Measurements from ENCODE around the gene CST11.
A peak's percentile ranks its signal among the peaks of the same experiment; 100 is the strongest.

CST11 gene

GRCh38 chr20:23453549-23454543, 1.2 kb upstream of the CST11 start:
- no peak for DNase-seq

DNA sequence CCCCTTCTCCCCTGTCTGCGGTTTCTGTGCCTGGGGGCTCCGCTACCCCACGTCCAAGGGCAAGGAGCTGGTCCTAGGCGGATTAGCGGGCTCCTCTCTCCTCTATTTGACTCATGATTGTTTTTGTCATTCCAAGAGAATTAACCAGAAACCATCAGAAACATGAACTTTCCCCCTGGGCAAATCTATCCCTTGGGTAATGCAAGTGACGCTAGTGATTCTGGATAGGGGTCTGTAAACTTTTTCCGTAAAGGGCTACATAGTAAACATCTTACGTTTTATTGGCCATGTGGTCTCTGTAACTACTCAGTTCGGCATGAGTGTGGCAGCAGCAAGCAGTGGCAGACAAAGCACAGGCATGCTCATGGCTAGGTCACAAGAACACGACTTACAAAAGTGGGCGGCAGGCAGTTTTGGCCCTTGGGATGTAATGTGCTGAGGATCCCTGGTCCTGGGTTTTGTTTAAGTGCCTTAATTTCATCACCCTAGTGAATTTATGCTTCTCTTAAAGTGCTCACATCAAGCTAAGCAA, 654 bp downstream of the CST11 start:
- no peak for DNase-seq

DNA sequence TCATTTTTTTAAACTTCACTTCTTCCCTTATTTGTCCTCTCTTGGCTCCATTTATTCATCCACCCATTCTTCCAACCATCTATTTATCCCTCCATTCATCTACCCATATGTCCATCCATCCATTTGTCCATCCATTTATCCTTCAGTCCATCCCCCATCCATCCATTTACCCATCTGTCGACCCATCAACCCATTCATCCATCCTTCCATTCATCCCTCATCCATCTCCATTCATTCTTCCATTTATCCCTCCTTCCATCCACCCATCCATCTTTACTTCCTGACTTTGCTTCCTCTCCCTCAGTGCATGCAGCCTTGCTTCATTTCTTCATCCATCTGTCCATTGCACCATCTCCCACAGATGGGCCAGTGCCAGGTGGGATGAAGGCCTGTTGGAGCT, 1.8 kb downstream of the CST11 start:
- DNase-seq: no peak

- DNase-seq: no peak
These were observed 3.3 kb downstream of the CST11 start for GRCh38 chr20:23449421-23449820.

DNA sequence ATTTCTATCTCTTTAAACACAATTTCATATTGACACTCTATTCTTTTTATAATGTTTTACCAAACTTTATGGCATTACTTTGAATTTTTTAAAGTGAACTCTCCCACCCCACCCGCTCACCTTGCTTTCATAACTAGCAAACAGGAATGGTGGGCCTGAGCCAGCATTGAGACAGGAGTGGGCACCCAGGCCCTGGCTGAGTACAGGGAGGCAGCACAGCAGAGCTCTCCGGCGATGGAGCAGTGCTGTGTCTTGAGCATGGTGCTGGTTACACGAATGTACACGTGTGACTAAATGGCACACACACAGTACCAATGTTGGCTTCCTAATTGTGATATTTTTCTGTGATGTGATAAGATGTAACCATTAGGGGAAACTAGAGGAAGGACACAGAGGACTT, 4.5 kb downstream of the CST11 start:
- DNase-seq: no peak

- DNase-seq: no peak
These were observed 6.2 kb downstream of the CST11 start for GRCh38 chr20:23446505-23446904.

DNA sequence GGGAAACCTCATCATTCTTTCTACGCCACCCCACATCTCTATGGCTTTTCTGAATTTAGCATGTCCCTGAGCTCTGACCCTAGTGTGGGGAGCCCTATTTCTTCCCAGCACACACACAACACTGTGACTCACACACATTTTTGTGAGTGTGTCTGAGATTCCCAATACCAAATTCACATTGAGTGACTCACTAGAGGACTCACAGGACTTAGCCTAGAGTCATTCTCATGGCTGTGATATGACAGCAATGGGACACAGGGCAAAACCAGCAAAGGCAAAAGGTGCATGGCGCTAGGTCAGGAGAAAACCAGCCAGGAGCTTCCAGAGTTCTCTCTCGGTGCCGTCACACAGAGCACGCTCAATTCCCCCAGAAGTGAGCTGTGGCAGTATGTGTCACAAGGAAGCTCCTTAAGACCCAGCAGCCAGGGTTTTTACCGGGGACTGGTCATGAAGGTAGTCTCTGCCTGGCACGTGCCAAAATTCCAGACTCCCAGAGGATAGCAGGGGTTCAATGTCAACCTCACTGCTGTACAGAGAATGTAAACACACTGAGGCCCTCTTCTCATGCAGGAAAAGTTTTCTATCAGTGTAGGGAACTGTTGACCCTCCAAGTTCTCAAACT, 7.0 kb downstream of the CST11 start:
- DNase-seq: no peak

- DNase-seq: no peak
These were observed 7.8 kb downstream of the CST11 start for GRCh38 chr20:23444859-23445258.

DNA sequence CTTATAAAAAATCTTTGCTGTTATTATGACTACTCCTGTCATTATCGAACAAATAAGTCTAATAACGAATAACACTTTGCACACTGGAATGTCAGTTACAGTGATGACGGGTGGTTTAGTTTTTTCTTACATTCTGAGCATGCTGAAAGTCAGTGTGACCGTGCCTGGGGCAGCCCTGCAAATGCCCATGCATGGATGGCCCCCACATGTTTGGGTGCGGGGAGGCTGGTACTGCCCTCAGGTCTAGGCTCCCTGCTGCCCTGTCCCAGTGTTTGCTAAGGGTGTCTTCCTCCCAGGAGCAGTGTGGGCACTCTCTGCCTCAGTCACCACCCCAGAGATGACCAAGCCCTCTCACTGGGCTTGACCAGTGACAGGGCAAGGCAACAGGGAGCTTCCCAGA, 10.2 kb downstream of the CST11 start:
- DNase-seq: no peak

DNA sequence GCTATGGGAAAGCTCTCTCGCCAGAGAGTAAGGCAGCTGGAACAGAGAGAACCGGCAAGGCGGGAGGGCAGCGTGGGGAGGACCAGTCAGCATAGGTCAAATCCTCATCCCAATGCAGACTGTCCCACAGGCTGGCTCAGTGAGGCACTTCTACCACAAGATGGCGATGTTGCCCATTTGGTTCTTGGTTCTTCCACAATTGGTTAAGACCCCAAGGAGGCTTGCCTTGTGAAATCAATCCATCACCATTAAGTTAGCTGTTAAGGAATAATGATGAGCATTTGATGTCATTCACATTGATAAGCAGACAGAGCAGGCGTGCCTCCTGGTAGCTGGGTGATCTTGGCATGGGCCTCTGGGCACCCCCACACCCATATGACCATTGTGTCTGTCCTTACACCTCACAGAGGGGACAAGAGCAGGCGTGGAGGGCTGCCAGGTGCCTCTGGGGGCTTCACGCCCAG, 10.8 kb downstream of the CST11 start:
- no peak for DNase-seq

- no peak for DNase-seq
These were observed 12.7 kb downstream of the CST11 start for GRCh38 chr20:23440004-23440403.

DNA sequence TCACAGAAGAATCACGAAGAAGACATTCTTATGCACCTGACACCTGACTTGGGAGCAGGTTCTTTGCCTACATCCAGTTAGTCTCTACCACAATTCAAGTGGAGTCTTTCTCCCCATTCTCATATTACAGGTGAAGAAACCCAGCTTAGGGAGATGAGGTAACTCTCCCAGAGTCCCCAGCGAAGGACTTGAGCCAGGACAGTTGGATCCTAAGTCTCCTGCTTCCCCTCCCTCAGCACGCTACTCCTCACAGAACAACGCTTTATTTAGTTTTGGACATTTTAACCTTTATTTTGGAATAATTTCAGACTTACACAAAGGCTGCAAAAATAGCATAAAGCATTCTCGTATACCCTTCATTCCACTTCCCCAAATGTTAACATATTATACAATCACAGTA, 14.0 kb downstream of the CST11 start:
- DNase-seq: no peak

DNA sequence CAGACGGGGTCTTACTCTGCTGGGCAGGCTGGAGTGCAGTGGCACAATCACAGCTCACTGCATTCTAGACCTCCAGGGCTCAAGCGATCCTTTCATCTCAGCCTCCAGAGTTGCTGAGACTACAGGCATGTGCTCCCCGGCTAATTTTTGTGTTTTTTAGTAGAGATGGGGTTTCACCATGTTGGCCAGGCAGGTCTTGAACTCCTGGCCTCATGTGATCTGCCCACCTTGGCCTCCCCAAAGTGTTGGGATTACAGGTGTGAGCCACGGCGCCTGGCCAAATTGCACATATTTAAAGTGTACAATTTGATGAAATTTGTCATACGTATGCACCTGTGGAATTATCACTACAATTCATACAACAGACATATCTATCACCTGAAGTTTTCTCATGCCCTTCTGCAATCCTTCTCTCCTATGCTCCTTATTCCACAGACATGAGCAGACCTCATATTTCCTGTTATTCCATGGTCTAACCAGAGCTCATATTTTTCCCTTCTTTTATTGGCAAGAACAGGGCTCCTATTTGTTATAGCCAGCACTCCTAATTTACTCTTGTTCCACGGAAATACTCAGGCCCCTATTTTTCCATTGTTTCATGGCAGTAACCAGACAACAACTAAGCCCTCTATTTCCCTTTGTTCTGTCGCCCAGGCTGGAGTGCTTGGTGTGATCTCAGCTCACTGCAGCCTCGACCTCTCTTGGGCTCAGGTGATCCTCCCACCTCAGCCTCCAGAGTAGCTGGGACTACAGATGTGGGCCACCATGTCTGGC, 15.4 kb downstream of the CST11 start:
- no peak for DNase-seq

DNA sequence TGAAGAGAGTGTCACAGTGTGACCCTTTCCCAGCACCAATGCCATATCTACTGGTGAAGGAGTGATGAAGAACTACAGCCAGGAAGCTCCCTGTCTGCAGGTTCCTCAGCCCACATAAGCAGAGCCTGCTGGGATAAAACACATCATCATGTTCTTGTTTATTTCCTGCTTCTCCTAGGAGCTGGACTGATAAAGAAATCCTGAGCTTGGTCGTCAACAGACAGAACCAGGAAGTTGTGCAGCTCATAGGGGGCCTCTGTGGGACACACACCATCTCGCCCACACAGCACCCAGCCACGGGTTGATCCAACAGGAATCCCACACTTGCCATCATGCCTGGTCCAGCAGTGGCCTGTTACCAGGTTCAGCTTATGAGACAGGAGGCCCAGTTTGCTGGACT, 16.0 kb downstream of the CST11 start:
- DNase-seq: no peak

- no peak for DNase-seq
These were observed 16.8 kb downstream of the CST11 start for GRCh38 chr20:23435626-23436539.

- DNase-seq: no peak
These were observed 18.0 kb downstream of the CST11 start for GRCh38 chr20:23434521-23435313.

GRCh38 chr20:23433628-23434027, 19.0 kb downstream of the CST11 start:
- no peak for DNase-seq

DNA sequence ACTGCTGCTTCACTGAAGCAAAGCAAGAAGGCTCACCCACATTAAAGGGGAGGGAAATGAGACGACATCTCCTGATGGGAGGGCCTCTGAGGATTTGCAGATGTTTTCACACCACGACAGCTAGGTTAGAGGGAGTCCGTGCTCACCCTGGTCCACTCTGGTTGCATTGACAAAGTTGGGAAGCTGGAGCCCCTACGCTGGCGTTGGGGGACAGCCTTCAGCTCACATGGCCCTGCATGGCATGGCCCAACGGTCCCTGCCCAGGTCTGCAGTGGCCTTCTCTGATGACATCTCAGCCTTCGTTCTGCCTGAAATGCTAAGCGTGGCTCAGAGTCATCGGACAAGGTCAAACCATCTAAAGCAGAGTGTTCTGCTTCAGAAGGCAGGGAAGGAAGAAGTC, 27.5 kb downstream of the CST11 start:
- DNase-seq: no peak

DNA sequence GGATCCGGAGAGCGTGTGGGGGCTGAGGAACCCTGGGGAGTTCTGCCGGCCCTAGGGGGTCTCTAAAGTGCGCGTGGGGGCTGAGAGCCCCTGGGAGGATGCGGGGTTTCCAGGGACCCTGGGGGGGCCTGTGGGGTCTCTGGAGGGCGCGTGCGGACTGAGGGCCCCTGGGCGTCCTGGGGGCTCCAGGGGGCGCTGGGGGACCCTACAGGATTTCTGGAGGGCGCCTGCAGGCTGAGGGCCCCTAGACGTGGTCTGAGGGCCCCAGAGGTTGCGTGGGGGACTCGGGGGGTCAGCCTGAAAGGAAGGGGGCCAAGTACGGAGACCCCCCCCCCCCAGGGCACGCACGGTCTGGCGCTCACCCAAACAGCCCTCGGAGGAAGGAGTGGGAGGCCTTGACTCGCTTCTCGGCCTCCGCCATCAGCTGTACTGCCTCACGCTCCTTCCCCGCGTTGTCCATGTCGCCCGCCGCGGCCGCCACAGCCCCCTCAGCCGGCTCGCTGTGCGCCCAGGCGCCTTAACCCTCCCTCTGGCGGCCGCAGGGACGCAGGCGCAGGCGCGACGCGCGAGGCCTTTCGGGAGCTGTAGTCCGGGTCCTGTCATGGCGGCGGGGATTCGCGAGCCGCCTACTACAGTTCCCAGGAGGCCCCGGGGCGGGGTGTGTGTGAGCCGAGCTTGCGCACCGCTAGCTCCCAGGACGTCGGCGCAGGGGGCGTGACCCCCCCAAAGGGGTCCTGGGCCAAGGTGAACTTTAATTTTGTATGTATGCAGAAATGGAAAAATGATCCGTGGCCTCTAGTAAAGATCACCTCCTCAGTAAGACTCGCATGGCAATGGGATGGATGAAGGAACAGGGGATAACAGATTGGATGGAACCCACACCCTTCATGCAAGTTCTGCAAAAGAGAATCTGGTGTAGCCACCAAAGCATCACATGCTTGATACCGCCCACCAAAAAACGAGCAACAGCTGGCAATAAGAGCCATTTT, 31.4 kb downstream of the CST11 start, which contains the start of gene NAPB:
Gene NAPB, minus strand, starts transcription at position 546 of the 989 bp plus-strand sequence. Its CDS starts 86 bp downstream, at position 460.
- peak; percentile 28 to 77 for DNase-seq
